Metanephros (tissue), 2 donors: ENCODE results near the gene BUD23. TPM values are rescaled to one million over a fixed set of nuclear protein-coding genes. Genes with fewer than 3 reads are reported as not detected.

Source experiments
- small RNA-seq: library from RNA; depleted of rRNA; stranded (forward); fragments of <200 nt; gene quantifications from one replicate; pipeline ENCODE3, GENCODE V24; 2014; ENCODE audit warnings: low replicate concordance
- total RNA-seq: library from RNA; depleted of rRNA; stranded (reverse); fragments of >200 nt; gene quantifications from one replicate; pipeline ENCODE4 v1.2.3, GENCODE V29; 2014

Gene BUD23
- 42.8 TPM for total RNA-seq

DNA sequence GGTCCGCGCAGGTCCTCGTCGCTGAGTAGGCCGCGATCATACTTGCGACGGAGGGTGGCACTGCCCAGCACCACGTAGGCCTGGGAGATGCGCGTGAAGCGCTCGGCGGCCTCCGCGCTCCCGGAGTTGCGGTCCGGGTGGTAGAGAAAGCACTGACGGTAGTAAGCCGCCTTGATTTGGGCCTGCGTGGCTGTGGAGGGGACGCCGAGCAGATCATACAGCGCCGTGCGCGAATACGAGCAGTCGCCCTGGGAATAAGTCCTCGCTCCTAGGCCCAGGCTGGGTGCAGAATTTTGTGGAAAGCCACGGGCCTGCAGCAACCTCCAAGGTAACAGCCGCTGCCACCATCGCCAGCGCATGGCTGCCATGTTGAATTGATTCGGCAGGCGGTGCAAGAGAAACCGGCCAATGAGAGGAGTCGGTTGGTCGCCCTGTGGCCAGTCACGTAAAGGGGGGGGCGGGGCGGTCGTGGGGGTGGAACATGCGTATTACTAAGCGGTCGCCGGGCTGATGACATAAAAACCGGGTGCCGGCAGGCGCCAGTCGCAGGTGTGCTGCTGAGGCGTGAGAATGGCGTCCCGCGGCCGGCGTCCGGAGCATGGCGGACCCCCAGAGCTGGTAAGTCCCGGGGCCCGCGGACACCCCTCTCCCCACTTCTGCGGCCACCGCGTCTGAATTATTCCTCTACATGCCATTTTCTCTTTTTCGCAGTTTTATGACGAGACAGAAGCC lies at the start of gene BUD23, which contains the start of gene DNAJC30:
TSS of gene BUD23 (plus strand) at position 542 of the 732 bp plus-strand sequence. CDS start at position 571, 29 bp downstream.
TSS of gene DNAJC30 (minus strand) at position 398 of the 732 bp plus-strand sequence. CDS start at position 368, 30 bp downstream.

DNA sequence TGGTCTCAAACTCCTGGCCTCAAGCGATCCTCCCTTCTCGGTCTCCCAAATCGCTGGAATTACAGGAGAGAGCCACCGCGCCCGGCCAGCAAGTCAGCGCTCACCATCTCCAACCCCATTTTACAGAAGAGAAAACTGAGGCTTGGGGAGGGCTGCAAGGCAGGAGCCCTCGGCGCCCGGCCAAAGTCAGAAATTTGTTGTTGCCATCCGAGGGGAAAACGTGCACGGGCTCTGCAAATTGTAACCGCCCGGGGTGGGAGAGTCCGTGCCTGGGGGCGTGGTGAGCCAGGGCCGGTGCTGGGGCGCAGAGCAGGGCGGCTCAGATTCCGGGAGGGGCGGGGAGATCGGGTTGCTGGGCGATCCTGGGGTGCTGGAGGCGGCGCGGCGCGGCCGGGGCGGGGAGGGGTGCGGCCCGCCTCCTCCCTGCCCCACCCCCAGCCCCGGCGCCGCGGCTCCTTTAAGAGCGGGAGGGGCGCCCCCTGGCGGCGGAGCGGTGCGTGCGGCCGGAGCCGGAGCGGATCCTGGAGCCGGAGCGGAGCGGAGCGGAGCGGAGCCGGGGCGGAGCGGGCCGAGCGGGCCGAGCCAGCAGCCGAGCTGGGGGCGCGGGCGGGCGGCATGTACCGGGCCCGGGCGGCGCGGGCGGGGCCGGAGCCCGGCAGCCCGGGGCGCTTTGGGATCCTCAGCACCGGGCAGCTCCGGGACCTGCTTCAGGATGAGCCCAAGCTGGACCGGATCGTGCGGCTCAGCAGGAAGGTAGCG lies 15.9 kb upstream of the BUD23 start, which contains the start of gene VPS37D:
TSS of gene VPS37D (plus strand) at position 488 of the 759 bp plus-strand sequence. CDS start at position 616, 128 bp downstream.

GRCh38 chr7:73718905-73719805 lies 35.8 kb downstream of the BUD23 start, which contains the start of gene STX1A:
Gene STX1A, minus strand, starts transcription at chr7:73719669. Its CDS starts 38 bp downstream, at chr7:73719631.

GRCh38 chr7:73738612-73739386 lies 55.4 kb downstream of the BUD23 start, which contains the start of gene ABHD11:
Gene ABHD11, minus strand, starts transcription at chr7:73738802. Its CDS starts 32 bp downstream, at chr7:73738770.

Small RNA genes lying within 50 kb of the gene (small RNA-seq; reads per million reads assigned to genes)
- gene MIR4284 (0.07 reads per million), gene RN7SL265P (not detected)

Other genes starting within 250 kb of the BUD23 start
- 2.7 TPM for gene FZD9, start 249.8 kb upstream of the BUD23 start, total RNA-seq
- gene BAZ1B, start 161.3 kb upstream of the BUD23 start, total RNA-seq, result 44.6 TPM
- gene BCL7B, start 125.9 kb upstream of the BUD23 start, total RNA-seq, result 15.2 TPM
- gene TBL2, start 105.0 kb upstream of the BUD23 start, total RNA-seq, result 40.6 TPM
- gene MLXIPL, start 59.1 kb upstream of the BUD23 start, total RNA-seq, result 9.3 TPM
- gene VPS37D, start 15.8 kb upstream of the BUD23 start, total RNA-seq, result 18.6 TPM
- 7.5 TPM for gene DNAJC30, start 144 bp upstream of the BUD23 start, total RNA-seq
- gene STX1A, start 36.1 kb downstream of the BUD23 start, total RNA-seq, result 12.7 TPM
- 38.5 TPM for gene ABHD11, start 55.2 kb downstream of the BUD23 start, total RNA-seq
- gene CLDN3, start 86.7 kb downstream of the BUD23 start, total RNA-seq, result 79.3 TPM
- gene CLDN4, start 147.4 kb downstream of the BUD23 start, total RNA-seq, result 132 TPM
- 19.3 TPM for gene METTL27, start 158.9 kb downstream of the BUD23 start, total RNA-seq
- not detected for gene TMEM270, start 177.6 kb downstream of the BUD23 start, total RNA-seq